GM19372 (cell line): ENCODE results near the gene SKAP1.
"Not testable (repeated sequence)": the region's sequence is repeated elsewhere in the genome, so short reads cannot be mapped to it uniquely, and the experiment has no call there.

ENCODE experiments used
- ATAC-seq: cut with Tn5 transposase; IDR thresholded peaks from one replicate; pipeline ENCODE4 v1.9.1; 2021; ENCODE audit warnings: mild to moderate bottlenecking, low read depth, moderate library complexity; ENCODE audit not compliant: unreplicated experiment

SKAP1 gene

GRCh38 chr17:48251950-48252349, 178.1 kb downstream of the SKAP1 start:
- ATAC-seq, result no peak

GRCh38 chr17:48250949-48251348, 179.1 kb downstream of the SKAP1 start:
- ATAC-seq, result no peak

- not testable (repeated sequence) for ATAC-seq
Observed at GRCh38 chr17:48250059-48250458, 180.0 kb downstream of the SKAP1 start.

- ATAC-seq, result no peak
Observed at GRCh38 chr17:48247603-48248002, 182.4 kb downstream of the SKAP1 start.

GRCh38 chr17:48247038-48247437, 183.0 kb downstream of the SKAP1 start:
- no peak for ATAC-seq

GRCh38 chr17:48246612-48247011, 183.4 kb downstream of the SKAP1 start:
- ATAC-seq, result no peak

- ATAC-seq, result not testable (repeated sequence)
Observed at GRCh38 chr17:48245465-48246033, 184.5 kb downstream of the SKAP1 start.

GRCh38 chr17:48244814-48245213, 185.2 kb downstream of the SKAP1 start:
- no peak for ATAC-seq

GRCh38 chr17:48244121-48244711, 185.8 kb downstream of the SKAP1 start:
- ATAC-seq, result no peak

- ATAC-seq, result no peak
Observed at GRCh38 chr17:48241770-48242497, 188.1 kb downstream of the SKAP1 start.

GRCh38 chr17:48241131-48241591, 188.9 kb downstream of the SKAP1 start:
- no peak for ATAC-seq

GRCh38 chr17:48240562-48241130, 189.4 kb downstream of the SKAP1 start:
- no peak for ATAC-seq

GRCh38 chr17:48240122-48240521, 189.9 kb downstream of the SKAP1 start:
- ATAC-seq, result no peak

- ATAC-seq, result no peak
Observed at GRCh38 chr17:48239603-48239995, 190.4 kb downstream of the SKAP1 start.

GRCh38 chr17:48238933-48239602, 190.9 kb downstream of the SKAP1 start:
- ATAC-seq, result no peak

GRCh38 chr17:48237456-48237855, 192.6 kb downstream of the SKAP1 start:
- ATAC-seq, result no peak

- ATAC-seq, result no peak
Observed at GRCh38 chr17:48236681-48237134, 193.3 kb downstream of the SKAP1 start.

GRCh38 chr17:48234922-48235321, 195.1 kb downstream of the SKAP1 start:
- no peak for ATAC-seq

- no peak for ATAC-seq
Observed at GRCh38 chr17:48231995-48232959, 197.7 kb downstream of the SKAP1 start.

GRCh38 chr17:48229936-48230335, 200.1 kb downstream of the SKAP1 start:
- no peak for ATAC-seq
